GM10248 (cell line): ENCODE measurements around the gene ARHGAP22.

ENCODE experiments used
- CTCF ChIA-PET: fragments of 300-600 bp; sonication (Branson Sonifier 250); formaldehyde crosslinking; extraction: SDS; loops from one replicate; lab custom pipeline; 2021; ENCODE audit warnings: antibody characterized with exemption; lab: Yijun Ruan, JAX
- POLR2A ChIA-PET: fragments of 350-650 bp; sonication (Branson Sonifier 250); formaldehyde crosslinking; extraction: SDS; loops from one replicate; lab custom pipeline; 2020; ENCODE audit warnings: antibody characterized with exemption; lab: Yijun Ruan, JAX
- DNase-seq: peaks from one replicate; pipeline ENCODE4 v3.0.0; 2012; ENCODE audit errors: extremely low spot score
- CTCF ChIP-seq: IDR thresholded peaks from 2 replicates; pipeline ENCODE4 v1.5.1; 2012; ENCODE audit warnings: mild to moderate bottlenecking, low read depth; ENCODE audit errors: extremely low read depth, missing control alignments, control extremely low read depth

Gene ARHGAP22

DNA sequence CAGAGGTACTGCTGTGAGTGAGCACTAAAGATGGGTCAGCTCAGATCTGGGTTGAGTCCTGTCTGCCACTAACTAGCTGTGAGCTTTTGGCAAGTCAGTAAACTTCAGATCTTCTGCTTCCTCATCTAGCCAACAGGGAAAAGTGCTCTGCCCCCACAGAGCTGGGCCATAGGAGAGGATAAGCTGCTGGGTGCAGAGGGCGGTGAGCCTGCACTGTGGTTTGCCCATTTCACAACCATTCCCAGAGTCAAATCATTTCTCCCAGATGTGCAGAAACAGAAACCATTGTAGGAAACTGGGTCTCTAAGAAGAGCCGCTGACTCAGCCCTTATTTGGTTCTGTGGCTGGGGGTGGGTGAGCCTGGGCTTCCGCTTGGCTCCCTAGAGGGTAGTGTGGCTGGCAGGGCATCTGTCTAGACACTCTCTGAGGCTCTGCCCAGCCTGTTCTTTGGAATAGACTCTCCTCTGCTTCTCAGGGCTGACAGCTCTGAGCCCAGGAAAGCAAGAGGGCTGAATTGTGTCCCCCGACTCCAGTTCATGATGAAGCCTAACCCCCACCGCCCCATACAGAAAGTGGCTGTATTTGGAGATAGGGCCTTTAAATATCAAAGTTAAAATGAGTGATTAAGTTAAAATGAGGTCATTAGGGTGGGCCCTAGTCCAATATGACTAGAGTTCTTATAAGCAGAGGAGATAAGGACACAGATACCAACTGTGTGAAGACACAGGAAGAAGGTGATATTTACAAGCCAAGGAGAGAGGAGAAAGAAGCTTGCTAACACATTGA lies 29.5 kb upstream of the ARHGAP22 start:
- no peak for DNase-seq
- no peak for TF ChIP-seq CTCF
- CTCF ChIA-PET, result interaction anchor here (1.0 to 11.1 kb wide), 4 partner anchors 9 to 26 kb away, joined by 7 to 91 read pairs (median 9); no protein-coding TSS in a partner anchor
- POLR2A ChIA-PET, result no interaction called here

GRCh38 chr10:48633381-48634197 lies 28.7 kb upstream of the ARHGAP22 start:
- POLR2A ChIA-PET, result no interaction called here
- CTCF ChIA-PET, result interaction anchor here (1.5 to 11.1 kb wide), 3 partner anchors 9 to 25 kb away, joined by 7 to 91 read pairs (median 11); no protein-coding TSS in a partner anchor
- no peak for DNase-seq
- no peak for TF ChIP-seq CTCF

DNA sequence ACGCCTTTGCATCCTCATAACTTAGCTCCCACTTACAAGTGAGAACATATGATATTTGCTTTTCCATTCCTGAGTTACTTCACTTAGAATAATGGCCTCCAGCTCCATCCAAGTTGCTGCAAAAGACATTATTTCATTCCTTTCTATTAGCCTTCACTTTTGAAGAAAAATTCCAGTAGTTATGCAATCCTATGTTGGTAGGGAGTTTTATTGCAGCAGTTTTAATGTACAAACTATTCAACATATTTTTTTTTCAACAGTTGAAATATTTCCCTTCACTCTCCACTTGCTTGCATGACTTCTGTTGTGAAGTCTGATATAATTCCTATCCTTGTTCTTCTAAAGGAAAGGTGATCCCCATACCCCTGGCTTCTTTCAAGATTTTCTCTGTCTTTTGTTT lies 27.3 kb upstream of the ARHGAP22 start:
- no peak for TF ChIP-seq CTCF
- POLR2A ChIA-PET, result no interaction called here
- DNase-seq, result no peak
- CTCF ChIA-PET, result interaction anchor here (1.2 to 11.1 kb wide), 2 partner anchors 17 to 25 kb away, joined by 4 to 91 read pairs; no protein-coding TSS in a partner anchor

- POLR2A ChIA-PET, result no interaction called here
- no peak for DNase-seq
- no peak for TF ChIP-seq CTCF
- CTCF ChIA-PET, result interaction anchor here (1.9 kb wide), 1 partner anchor 28 kb away, joined by 12 read pairs; no protein-coding TSS in a partner anchor
Observed at GRCh38 chr10:48627984-48628609, 23.2 kb upstream of the ARHGAP22 start.

DNA sequence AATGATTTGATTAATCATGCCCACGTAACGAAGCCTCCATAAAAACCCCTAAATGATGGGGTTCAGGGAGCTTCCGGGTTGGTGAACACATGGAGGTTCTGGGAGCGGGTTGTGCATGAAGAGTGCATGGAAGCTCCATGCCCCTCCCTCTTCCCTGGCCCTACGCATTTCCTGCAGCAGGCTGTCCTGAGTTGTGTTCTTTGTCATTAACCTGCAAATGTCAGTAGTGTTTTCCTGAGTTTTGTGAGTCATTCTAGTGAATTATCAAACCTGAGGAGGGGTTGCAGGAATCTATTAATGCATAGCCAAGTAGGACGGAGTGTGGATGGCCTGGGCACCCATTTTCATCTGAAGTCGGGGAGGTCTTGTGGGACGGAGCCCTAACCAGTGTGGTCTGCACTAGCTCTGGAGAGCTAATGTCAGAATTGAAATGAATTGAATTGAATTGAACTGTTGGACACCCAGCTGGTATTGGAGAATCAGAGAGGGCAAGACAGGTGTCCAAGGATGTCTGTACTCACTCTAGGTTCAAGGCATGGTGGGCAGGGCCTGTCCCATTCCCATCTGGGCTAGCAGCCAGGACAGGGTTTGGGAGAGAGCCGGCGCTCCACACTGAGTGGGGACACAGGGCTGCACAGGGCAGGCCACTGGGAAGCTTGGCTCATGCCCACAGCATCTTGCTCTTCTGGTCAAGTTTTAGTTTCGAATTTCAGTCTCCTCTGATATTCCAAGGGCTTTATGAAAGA lies 22.3 kb upstream of the ARHGAP22 start:
- POLR2A ChIA-PET, result no interaction called here
- no peak for DNase-seq
- CTCF ChIA-PET, result interaction anchor here (1.0 to 4.2 kb wide), 4 partner anchors 10 to 19 kb away, joined by 3 to 33 read pairs (median 4); no protein-coding TSS in a partner anchor
- TF ChIP-seq CTCF, result no peak

DNA sequence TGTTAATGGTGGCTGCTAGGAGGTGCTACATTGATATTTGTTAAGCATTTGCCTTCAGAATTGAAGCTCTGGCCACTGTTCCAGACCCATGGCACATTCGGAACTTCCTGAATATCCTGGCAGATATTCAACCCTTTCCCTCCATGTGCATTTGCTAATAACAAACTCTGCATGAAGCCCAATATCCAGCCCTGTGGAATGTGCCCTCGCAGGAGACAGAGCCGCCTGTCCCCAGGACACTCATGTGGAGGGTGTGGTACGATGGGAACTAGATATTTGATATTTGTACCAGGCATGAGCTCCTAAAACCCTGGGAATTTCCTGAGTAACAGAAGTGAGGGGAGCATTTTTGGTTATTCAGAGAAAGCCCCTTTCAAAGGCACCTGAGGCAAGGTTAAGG lies 21.6 kb upstream of the ARHGAP22 start:
- ChIA-PET POLR2A (no interaction called here), CTCF (interaction anchor here (1.0 to 4.2 kb wide), 5 partner anchors 7 to 18 kb away, joined by 3 to 33 read pairs (median 5); no protein-coding TSS in a partner anchor)
- DNase-seq, result no peak
- TF ChIP-seq CTCF, result no peak
